Embryonic facial prominence (tissue), 1 donor: Measurements from ENCODE around the gene EDN1.
"Not testable (repeated sequence)": the region's sequence is repeated elsewhere in the genome, so short reads cannot be mapped to it uniquely, and the experiment has no call there.

ENCODE experiments used
- DNase-seq: peaks from one replicate; pipeline ENCODE4 v3.0.0-alpha.2; 2016; ENCODE audit errors: extremely low spot score

EDN1 gene

GRCh38 chr6:12294851-12295536 is 4.8 kb downstream of the EDN1 start:
- no peak for DNase-seq

DNA sequence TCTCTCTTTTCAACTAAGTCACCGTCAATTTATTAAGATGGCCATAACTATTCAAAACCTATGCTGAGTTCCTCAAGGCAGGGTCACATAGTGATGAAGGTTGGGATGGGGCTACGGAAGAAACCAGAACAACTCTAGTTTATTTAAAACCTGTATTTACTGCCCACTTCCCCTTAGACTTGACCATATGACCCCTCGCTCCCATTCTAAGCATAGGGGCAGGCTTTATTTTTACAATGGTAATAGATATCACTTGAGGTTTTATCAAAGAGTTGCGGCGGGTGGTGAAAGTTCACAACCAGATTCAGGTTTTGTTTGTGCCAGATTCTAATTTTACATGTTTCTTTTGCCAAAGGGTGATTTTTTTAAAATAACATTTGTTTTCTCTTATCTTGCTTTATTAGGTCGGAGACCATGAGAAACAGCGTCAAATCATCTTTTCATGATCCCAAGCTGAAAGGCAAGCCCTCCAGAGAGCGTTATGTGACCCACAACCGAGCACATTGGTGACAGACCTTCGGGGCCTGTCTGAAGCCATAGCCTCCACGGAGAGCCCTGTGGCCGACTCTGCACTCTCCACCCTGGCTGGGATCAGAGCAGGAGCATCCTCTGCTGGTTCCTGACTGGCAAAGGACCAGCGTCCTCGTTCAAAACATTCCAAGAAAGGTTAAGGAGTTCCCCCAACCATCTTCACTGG is 5.5 kb downstream of the EDN1 start:
- DNase-seq: no peak

- no peak for DNase-seq
These were observed 6.1 kb downstream of the EDN1 start for GRCh38 chr6:12296255-12296573.

- DNase-seq: no peak
These were observed 6.4 kb downstream of the EDN1 start for GRCh38 chr6:12296604-12297003.

- no peak for DNase-seq
These were observed 7.3 kb downstream of the EDN1 start for GRCh38 chr6:12297363-12298016.

- no peak for DNase-seq
These were observed 8.1 kb downstream of the EDN1 start for GRCh38 chr6:12298017-12298978.

GRCh38 chr6:12298995-12299394 is 8.8 kb downstream of the EDN1 start:
- DNase-seq: no peak

GRCh38 chr6:12301018-12301417 is 10.9 kb downstream of the EDN1 start:
- DNase-seq: no peak

DNA sequence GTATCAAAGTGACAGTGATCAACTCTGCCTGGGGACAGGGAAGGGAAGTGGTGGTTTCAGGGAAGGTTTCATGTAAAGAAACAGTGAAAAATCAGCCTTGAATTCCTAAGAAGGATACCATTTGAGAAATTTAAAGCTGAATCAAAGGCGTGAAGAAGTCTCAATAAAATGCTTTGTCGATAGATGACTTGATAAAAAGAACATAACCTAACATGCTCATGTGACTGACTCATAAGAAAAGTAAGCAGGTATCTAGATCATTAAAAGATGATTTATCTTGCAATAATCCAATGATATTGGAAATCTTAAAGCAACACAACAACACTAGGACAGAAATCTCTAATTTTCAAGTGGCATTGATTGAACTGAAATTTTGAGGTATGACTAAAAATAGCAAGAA is 14.3 kb downstream of the EDN1 start:
- no peak for DNase-seq

GRCh38 chr6:12309070-12309469 is 18.9 kb downstream of the EDN1 start:
- DNase-seq: no peak

GRCh38 chr6:12311106-12311505 is 20.9 kb downstream of the EDN1 start:
- DNase-seq: no peak

DNA sequence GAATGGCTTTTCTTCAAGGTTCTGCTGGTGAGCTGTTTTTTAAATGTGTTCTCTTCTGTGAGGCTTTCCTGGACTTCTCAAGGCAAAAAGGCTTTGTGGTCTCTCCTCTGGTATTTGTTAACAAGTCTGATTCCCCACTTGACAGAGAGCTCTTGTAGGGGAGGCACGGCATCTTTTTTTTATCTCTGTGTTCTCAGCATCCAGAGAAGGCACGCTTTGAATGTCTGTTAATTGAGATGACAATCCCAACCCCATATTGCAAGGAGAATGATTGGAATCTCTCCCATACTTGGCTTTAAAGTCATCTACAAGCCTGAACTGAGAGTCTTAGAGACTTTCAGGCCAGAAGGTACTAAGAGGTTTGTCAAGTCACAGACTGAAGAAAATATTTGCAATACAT is 22.6 kb downstream of the EDN1 start:
- no peak for DNase-seq

GRCh38 chr6:12313306-12313991 is 23.3 kb downstream of the EDN1 start:
- DNase-seq: no peak

GRCh38 chr6:12313992-12314589 is 23.9 kb downstream of the EDN1 start:
- DNase-seq: no peak

DNA sequence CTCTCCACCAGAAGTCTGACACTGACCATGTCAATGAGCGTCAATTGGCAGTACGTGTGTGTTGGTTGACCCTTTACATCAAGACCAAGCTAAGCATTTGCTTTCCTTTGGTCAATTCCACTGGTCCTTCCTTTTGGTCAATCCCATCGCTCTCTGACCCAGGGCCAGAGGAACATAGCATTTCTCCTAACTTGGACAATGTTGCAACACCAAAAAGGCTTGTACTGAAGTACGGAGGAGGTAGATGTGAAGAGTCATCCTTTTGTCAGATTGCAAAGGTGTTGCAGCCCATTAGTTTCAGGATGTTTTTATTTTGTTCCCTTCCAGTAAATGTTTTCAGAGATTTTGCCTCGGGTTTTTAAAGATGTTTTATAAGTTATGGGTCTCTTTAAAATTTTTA is 24.6 kb downstream of the EDN1 start:
- DNase-seq: no peak

- DNase-seq: no peak
These were observed 25.3 kb downstream of the EDN1 start for GRCh38 chr6:12315292-12316081.

- no peak for DNase-seq
These were observed 28.6 kb downstream of the EDN1 start for GRCh38 chr6:12318749-12319148.

DNA sequence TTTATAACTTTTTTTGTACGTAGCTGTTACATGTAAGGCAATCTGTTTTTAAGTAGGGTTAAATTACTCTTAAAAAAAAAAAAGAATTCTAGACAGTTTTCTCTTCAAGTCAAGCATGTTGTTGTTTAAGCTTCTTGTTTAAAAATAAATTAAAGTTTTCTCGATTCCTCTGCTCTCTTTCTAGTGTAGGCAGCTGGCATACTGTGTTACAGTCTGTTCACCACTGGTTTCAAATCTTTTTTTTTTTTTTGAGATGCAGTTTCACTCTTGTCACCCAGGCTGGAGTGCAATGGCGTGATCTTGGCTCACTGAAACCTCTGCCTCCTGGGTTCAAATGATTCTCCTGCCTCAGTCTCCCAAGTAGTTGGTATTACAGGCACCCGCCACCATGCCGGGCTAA is 29.9 kb downstream of the EDN1 start:
- DNase-seq: not testable (repeated sequence)

- DNase-seq: no peak
These were observed 33.9 kb downstream of the EDN1 start for GRCh38 chr6:12324099-12324498.

DNA sequence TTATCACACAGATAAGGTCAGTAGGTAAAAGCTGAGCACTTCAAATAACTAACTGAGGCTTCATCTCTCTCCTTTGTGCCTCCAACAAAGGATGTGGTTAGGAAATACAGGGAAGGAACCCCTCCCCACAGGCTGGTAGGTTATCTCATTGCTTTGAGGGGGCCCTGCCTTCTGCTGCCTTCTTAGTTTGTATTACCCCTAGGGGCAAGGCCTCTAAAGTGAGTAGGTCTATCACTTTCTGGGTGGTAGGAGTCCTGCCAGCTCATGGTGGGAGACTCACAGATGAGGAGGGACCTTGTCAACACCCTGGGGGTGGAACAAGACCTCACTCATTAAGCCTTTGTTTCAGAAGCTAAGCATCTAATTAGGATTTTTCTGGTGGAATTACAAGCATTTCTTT is 34.6 kb downstream of the EDN1 start:
- no peak for DNase-seq
